Measurements from ENCODE around the gene ARF6.

The ARF6 gene

GRCh38 chr14:49853158-49853477 is 39.8 kb upstream of the ARF6 start:
- Histone ChIP-seq H3K27ac (peak overlapping the region; percentile 62; the same call in 1 of the 2 replicates), H3K36me3 (ENCODE audit: insufficient read depth) (no peaks in the 10 kb centered on the region), H3K79me2 (ENCODE audit: insufficient read depth, low read depth) (peaks cover 36% of the 10 kb centered on the region; the same call in 1 of the 2 replicates), H3K4me3 (IDR thresholded peaks at IDR 0.05; ENCODE audit: insufficient read depth, low read depth, low read length) (no peak overlapping the region), H2AFZ (ENCODE audit: low read depth) (peak overlapping the region; percentile 86), H4K20me1 (ENCODE audit: insufficient read depth) (no peaks in the 10 kb centered on the region), H3K4me2 (peak overlapping the region; percentile 94), H3K27me3 (ENCODE audit: insufficient read depth, low read depth) (no peaks in the 10 kb centered on the region), H3K4me1 (ENCODE audit: low read depth, poor library complexity, severe bottlenecking) (peaks cover 27% of the 10 kb centered on the region), H3K9ac (peak overlapping the region; percentile 81; the same call in 1 of the 2 replicates)
- TF ChIP-seq CTCF (conservative IDR thresholded peaks at IDR 0.05; ENCODE audit: low read depth, low read length), result no peak; the same call in 1 of the 2 replicates

- H3K27ac ChIP-seq, result no peak overlapping the region
- peak overlapping the region; percentile 86 for H2AFZ ChIP-seq (ENCODE audit: low read depth)
- no peaks in the 10 kb centered on the region for H4K20me1 ChIP-seq (ENCODE audit: insufficient read depth)
- no peaks in the 10 kb centered on the region for H3K36me3 ChIP-seq (ENCODE audit: insufficient read depth)
- peaks cover 32% of the 10 kb centered on the region for H3K4me1 ChIP-seq (ENCODE audit: low read depth, poor library complexity, severe bottlenecking)
- no peak overlapping the region for H3K9ac ChIP-seq
- H3K4me2 ChIP-seq, result peak overlapping the region; percentile 33; the same call in 1 of the 2 replicates
- peak; percentile 62 for TF ChIP-seq CTCF (conservative IDR thresholded peaks at IDR 0.05; ENCODE audit: low read depth, low read length)
- H3K27me3 ChIP-seq (ENCODE audit: insufficient read depth, low read depth), result no peaks in the 10 kb centered on the region
- H3K79me2 ChIP-seq (ENCODE audit: insufficient read depth, low read depth), result peaks cover 35% of the 10 kb centered on the region; the same call in 1 of the 2 replicates
- no peak overlapping the region for H3K4me3 ChIP-seq (IDR thresholded peaks at IDR 0.05; ENCODE audit: insufficient read depth, low read depth, low read length)
These were observed 39.1 kb upstream of the ARF6 start for GRCh38 chr14:49853572-49854375.

- no peak for TF ChIP-seq CTCF (conservative IDR thresholded peaks at IDR 0.05; ENCODE audit: low read depth, low read length)
- no peak overlapping the region for H3K9ac ChIP-seq
These were observed 35.4 kb upstream of the ARF6 start for GRCh38 chr14:49857427-49858003.

DNA sequence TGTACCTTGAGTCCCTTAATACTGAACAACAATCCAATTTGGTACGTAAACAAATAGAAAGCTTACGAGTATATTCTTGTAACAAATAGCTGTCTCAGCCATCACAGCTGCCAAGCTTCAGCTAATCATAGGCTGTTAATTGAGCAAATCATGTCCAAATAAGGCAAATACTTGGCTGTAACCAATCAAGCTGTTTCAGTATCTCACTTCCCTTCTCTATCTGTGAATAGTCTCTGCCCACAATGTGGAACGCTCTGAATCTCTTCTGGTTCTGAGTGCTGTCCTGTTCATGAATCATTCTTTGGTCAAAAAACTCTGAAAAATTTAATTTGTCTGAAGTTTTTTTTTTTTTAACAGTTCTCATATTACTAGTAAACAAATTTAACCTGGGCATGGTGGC is 34.5 kb upstream of the ARF6 start:
- Histone ChIP-seq H3K4me1 (ENCODE audit: low read depth, poor library complexity, severe bottlenecking) (peaks cover 32% of the 10 kb centered on the region), H2AFZ (ENCODE audit: low read depth) (no peak overlapping the region), H3K36me3 (ENCODE audit: insufficient read depth) (no peaks in the 10 kb centered on the region), H3K9ac (no peak overlapping the region), H3K27me3 (ENCODE audit: insufficient read depth, low read depth) (no peaks in the 10 kb centered on the region), H4K20me1 (ENCODE audit: insufficient read depth) (no peaks in the 10 kb centered on the region), H3K4me2 (no peak overlapping the region), H3K79me2 (ENCODE audit: insufficient read depth, low read depth) (no peaks in the 10 kb centered on the region), H3K27ac (no peak overlapping the region), H3K4me3 (IDR thresholded peaks at IDR 0.05; ENCODE audit: insufficient read depth, low read depth, low read length) (no peak overlapping the region)
- no peak for TF ChIP-seq CTCF (conservative IDR thresholded peaks at IDR 0.05; ENCODE audit: low read depth, low read length)

More at GRCh38 chr14:49857427-49858003, 35.4 kb upstream of the ARF6 start:
- no peak overlapping the region for H3K4me3 ChIP-seq (IDR thresholded peaks at IDR 0.05; ENCODE audit: insufficient read depth, low read depth, low read length)
- no peak overlapping the region for H3K4me2 ChIP-seq
- no peaks in the 10 kb centered on the region for H3K36me3 ChIP-seq (ENCODE audit: insufficient read depth)
- no peak overlapping the region for H2AFZ ChIP-seq (ENCODE audit: low read depth)
- no peaks in the 10 kb centered on the region for H4K20me1 ChIP-seq (ENCODE audit: insufficient read depth)
- H3K27ac ChIP-seq, result no peak overlapping the region
- peaks cover 1% of the 10 kb centered on the region; the same call in 1 of the 2 replicates for H3K79me2 ChIP-seq (ENCODE audit: insufficient read depth, low read depth)
- peaks cover 32% of the 10 kb centered on the region for H3K4me1 ChIP-seq (ENCODE audit: low read depth, poor library complexity, severe bottlenecking)
- no peaks in the 10 kb centered on the region for H3K27me3 ChIP-seq (ENCODE audit: insufficient read depth, low read depth)

All from KMS-11 (cell line).